HG03045 (cell line): Measurements from ENCODE around the gene KIAA1191.

Experiments
- ATAC-seq: cut with Tn5 transposase; IDR thresholded peaks from one replicate; pipeline ENCODE4 v1.9.1; 2021; ENCODE audit warnings: mild to moderate bottlenecking, moderate library complexity; ENCODE audit not compliant: unreplicated experiment

The KIAA1191 gene

GRCh38 chr5:176389135-176390123, 27.9 kb upstream of the KIAA1191 start:
- peak; percentile 21 for ATAC-seq

- peak; percentile 87 for ATAC-seq
These were observed 27.0 kb upstream of the KIAA1191 start, which contains the start of the genes HIGD2A and NOP16 for GRCh38 chr5:176388444-176389134. TSS of gene HIGD2A (plus strand) at chr5:176388751. CDS start at chr5:176388820, 69 bp downstream. TSS of gene NOP16 (minus strand) at chr5:176388598. CDS start at chr5:176388539, 59 bp downstream.

- ATAC-seq, result no peak
These were observed 26.5 kb upstream of the KIAA1191 start for GRCh38 chr5:176388003-176388443.

- ATAC-seq, result no peak
These were observed 25.9 kb upstream of the KIAA1191 start for GRCh38 chr5:176387384-176387925.

GRCh38 chr5:176386491-176386890, 24.9 kb upstream of the KIAA1191 start:
- no peak for ATAC-seq

GRCh38 chr5:176384991-176385390, 23.4 kb upstream of the KIAA1191 start:
- no peak for ATAC-seq

- ATAC-seq, result no peak
These were observed 22.9 kb upstream of the KIAA1191 start for GRCh38 chr5:176384366-176384930.

- no peak for ATAC-seq
These were observed 22.4 kb upstream of the KIAA1191 start for GRCh38 chr5:176383961-176384360.

GRCh38 chr5:176383248-176383905, 21.8 kb upstream of the KIAA1191 start:
- ATAC-seq, result no peak

GRCh38 chr5:176382721-176383120, 21.2 kb upstream of the KIAA1191 start:
- no peak for ATAC-seq

GRCh38 chr5:176381979-176382378, 20.4 kb upstream of the KIAA1191 start:
- no peak for ATAC-seq

GRCh38 chr5:176381423-176381822, 19.9 kb upstream of the KIAA1191 start:
- ATAC-seq, result no peak

- no peak for ATAC-seq
These were observed 18.3 kb upstream of the KIAA1191 start for GRCh38 chr5:176379881-176380280.

- ATAC-seq, result no peak
These were observed 11.7 kb upstream of the KIAA1191 start for GRCh38 chr5:176373100-176373818.

GRCh38 chr5:176371621-176372539, 10.3 kb upstream of the KIAA1191 start:
- no peak for ATAC-seq

GRCh38 chr5:176369934-176370711, 8.6 kb upstream of the KIAA1191 start:
- no peak for ATAC-seq

GRCh38 chr5:176368726-176369125, 7.2 kb upstream of the KIAA1191 start:
- ATAC-seq, result no peak
